NCI-H510A treated with DMSO at 0.1 percent for 48 hours (cell line): ENCODE results near the gene RPL22.

Source experiments
- DNase-seq: peaks from one replicate; lab custom pipeline; 2025; lab: John Stamatoyannopoulos, UW

RPL22 gene

DNA sequence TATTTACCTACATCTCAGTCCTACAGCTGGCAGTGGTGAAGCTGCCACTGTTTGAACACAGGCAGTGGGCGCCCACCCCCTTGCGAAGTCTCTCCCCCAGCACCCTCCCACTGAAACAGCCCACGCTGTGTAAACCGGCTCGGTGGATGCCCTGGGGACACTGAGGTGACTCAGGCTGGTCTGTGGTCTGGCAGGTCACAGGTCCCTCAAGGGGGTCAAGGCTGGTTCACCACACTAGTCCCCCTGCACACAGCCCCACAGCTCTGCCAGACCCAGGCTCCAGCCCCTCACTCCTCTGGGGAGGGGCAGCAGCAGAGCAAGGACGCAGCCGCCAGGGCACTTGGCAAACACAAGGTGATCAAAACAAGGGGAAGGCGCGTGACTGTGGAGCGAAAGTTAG is 26.8 kb downstream of the RPL22 start:
- DNase-seq: no peak

DNA sequence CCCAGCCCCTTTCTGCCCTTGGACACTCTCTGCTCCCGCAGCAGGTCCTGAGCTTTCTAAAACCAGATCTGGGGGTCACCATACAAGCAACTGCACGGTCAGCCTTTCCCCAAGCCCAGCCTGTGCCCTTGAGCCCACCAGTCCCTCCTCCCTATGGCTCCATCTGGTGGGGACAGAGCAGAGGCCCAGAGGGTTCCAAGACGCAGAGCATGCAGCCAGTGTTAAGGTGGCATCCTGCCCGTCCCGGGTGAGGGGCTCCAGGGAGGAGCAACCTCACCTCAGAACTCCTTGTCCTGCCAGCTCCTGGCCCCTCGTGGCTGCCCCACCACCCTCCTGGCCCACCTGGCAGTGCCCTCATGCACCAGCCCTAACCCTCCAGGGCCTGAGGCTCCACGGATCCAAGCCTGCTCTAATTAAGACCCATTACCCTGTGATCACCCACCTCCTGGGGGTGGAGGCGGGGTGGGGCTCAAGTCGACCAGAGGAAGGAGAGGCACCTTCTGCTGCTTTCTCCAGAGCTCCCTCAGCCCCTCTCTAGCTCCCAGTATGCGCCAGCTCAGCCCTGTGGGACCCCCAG is 27.8 kb downstream of the RPL22 start:
- no peak for DNase-seq

DNA sequence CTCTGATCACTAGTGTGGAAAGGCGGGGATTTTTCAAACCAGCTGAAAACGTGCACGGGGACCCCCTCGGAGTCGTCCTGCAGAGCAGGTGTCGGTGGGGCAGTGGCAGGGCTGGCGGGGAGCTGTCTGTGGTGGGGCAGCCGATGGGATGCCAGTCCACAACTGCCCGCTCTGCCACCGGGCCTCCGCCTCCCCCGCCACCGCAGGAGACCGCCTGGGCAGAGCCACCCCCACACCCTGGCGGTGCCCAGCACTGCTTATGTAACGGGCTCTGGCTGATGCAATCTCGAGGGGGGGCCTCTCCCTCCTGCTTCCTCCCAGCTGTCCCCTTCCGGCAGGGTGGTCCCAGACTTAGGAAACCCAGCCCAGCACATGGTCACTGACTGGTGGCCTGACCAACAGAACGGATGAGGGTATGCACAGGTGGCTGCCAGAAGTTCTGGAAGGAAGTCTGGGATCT is 28.6 kb downstream of the RPL22 start:
- no peak for DNase-seq

DNA sequence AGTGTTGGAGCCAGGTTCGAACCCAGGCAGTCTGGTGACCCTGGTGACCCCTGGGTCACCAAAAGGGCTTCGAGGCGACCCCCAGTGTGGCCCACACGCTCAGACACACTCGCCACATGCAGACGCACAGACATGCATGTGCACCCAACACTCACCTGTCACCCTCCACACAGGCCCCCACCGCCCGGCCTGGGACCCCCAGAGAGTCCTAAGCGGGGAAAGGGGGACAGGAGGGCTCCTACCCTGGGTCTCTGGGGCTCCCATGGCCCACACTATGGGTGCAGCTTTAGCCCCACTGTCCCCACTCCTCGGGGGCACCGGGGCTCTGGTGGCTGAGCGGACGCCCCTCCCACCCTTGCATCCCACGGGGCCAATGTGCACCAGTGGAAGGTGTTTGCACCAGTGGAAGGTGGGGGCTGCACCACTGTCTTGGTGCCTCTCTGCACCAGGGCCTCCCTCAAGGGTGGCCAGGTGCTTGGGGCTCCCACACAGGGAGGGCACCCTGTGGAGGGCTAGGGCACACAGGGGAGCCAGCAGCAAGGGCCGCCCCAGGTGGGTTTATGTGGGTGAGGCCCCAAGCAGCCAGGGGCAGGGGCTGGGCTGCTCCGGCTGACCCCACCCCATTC is 29.2 kb downstream of the RPL22 start:
- no peak for DNase-seq

DNA sequence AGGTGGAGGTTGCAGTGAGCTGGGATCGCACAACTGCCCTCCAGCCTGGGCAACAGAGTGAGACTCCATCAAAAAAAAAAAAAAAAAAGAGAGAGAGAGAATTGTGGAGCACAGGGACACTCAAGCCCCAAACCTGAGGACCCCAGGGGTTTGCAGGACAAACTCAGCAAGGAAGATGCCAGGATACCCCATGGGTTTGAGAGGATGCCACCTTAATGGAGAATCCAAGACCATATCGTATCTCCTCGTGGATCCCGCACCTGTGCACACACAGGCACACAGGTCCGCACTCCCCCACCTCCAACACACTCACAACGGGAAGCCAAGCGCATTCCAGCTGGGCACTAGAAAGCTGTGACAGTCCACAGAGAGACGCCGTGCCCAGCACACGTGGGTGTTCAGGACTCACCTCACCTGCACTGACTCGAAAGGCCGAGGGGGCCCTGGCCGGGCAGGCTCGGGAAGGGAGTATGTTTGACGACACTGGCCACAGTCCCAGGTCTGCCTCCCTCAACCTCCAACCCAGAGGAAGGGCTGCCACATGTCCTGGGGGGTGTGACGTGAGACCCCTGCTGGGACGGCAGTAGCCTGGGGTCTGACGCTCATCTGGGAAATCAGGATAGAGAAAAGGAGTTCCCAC is 30.3 kb downstream of the RPL22 start:
- no peak for DNase-seq

DNA sequence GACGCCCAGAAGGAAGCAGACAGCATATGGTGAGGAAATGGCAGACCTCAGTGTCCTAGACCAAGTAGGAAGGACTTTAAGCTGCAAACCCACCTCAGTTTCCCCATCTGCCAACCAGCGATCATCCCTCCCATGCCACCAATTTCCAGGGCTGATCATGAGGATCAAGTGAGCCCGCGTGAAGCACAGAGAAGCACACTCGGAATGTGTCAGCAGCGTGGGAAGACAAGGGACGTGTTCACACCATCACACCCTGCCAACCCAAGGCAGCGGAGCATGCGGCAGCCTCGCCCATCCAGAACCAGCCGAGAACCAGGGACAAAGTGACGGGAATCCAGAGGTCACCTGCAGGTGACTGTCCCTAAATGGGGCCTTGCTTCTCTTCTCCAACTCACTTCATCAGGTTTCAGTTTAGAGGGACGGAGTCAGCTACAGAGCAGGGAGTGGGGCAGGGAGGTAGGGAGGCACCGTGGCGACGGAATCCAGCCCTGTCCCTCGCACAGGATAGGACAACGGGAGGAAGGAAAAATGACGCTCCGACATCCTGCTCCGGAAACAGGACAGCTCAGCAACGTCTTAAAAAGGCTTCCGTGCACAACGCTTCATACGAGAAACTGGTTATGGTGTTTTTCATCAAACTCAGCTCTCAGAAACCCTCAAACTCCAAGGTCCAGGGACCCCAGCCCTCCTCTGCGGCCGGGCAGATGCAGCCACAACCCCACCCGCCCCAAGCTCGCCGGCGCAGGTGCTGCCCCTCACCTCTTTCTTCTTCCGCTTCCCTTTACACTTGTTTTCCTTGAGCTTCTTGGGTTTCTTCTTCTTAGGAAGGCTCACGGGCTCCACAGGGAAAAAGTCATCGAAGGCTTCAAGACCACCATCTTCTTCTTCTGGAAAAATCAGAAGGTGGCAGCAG is 31.7 kb downstream of the RPL22 start:
- no peak for DNase-seq

DNA sequence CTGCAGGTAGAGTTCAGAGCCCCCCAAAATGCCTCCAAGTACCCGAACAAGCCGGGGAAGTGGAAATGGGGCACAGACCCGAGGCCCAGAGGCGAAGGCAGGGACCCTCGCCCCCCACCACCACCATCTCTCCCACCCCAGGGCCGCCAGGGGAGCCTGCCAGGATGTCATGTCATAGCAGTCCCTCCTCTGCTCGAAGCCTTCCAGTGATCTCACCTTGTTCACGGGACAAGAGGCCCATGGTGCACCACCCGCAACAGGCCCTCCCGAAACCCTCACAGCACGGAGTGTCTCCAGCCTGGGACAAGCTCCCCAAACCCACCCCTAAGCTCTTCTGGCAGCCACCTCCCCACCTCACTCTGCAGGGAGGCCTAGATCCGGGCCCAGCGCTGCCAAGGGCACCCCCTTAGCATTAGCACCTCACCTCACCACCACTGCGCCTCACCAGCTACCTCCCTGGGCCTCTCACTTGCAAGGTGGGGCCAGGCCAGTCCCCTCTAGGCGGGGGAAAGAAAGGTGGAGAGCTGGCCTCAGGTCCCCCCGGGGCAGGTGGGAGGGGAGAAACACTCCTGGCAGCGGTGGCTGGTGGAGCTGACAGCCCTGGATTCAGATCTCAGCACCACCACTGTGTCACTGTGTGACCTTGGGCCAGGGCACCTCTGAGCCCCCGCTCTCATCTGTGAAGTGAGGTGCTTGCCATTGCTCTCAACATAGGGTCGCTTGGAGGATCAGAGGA is 32.6 kb downstream of the RPL22 start:
- no peak for DNase-seq

DNA sequence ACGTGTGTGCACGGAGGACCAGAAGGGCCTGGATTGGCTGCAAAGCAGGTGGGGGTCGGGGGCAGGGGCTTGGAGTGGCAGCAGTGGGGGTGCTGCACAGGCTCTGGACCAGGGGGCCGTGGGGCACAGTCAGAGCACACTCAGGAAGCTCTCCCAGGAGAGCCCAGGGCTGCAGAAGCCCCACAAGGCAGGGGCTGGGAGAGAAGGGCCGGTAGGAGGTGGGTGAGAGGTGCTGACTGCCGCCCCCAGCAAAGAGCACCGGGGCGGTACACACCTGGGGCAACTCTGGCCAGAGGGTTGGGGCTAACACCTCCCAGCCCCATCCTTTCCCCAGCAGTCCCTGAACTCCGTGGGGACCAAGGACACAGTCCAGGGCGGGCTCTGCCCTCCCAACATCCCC is 33.2 kb downstream of the RPL22 start:
- no peak for DNase-seq

DNA sequence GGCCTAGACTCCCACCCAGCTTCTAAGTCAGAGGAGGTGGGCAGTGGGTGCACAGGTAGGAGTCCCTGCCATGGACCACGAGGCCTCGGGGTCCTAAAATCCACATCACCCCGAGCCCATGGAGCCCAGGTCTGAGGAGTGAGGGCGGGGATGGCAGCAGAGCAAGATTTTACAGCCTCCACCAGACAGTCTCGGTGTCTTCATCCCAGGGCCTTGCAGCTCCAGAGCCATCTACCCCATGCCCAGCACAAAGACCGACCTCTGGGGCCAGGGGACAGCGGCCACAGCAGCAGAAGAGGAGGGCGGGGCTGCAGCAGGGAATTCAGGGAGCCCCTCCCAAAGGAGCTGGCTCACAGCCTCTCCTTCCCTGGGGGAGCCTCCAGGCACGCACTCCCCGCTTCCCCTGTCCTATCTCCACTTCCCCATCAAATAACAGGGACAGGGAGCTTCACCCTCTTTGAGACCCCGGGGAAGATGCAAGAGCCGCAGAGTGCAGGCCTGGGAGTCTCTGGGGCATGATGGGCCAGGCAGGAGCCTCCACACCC is 33.9 kb downstream of the RPL22 start:
- no peak for DNase-seq

DNA sequence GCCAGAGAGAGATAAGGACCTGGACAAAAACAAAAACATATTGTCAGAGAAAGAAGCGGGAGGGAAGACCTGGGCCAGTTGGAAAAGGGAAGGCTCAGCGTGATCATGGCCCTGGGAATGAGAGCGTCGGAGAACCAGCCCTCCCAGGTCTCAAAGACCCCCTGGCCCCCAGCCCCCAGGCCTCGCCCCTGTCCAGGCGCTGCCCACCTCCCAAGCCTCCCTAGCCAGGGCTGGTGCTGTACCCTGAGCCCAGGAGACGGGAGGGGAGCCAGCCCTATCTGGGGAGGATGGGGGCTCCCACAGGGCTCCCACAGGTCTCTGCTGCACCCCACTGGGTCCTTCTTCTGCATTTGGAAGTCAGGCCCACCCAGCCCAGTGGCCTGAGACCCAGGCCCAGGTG is 34.4 kb downstream of the RPL22 start:
- DNase-seq: no peak

DNA sequence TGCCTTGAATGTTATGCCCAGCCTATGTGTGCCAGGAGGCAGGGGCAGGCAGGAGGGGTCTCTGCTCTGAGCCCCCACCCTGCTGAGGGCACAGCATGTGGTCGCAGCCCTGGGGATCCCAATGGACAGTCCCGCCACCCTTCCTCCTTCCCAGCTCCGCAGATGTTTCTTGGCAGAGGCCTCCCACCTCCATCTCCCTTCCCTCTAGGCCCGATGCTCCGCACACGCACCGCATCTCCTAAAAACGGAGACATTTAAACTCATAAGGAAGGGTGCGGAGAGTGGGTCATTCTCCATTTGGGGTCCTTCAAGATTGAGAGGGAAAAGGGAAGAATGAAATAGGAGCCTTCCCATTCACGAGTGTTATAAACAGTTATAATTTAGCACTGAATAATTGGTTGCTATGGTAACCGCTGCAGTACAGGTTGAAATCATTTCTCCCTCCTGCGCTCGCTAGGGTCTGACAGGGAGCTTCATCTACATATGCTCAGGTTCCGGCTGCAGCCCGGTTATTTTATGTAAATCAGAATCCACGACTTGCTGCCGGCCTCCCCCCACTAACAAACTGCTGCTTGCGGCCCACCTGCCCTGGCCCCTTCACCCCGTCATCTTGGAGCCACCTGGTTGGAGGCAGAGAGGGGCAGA is 35.3 kb downstream of the RPL22 start:
- no peak for DNase-seq

DNA sequence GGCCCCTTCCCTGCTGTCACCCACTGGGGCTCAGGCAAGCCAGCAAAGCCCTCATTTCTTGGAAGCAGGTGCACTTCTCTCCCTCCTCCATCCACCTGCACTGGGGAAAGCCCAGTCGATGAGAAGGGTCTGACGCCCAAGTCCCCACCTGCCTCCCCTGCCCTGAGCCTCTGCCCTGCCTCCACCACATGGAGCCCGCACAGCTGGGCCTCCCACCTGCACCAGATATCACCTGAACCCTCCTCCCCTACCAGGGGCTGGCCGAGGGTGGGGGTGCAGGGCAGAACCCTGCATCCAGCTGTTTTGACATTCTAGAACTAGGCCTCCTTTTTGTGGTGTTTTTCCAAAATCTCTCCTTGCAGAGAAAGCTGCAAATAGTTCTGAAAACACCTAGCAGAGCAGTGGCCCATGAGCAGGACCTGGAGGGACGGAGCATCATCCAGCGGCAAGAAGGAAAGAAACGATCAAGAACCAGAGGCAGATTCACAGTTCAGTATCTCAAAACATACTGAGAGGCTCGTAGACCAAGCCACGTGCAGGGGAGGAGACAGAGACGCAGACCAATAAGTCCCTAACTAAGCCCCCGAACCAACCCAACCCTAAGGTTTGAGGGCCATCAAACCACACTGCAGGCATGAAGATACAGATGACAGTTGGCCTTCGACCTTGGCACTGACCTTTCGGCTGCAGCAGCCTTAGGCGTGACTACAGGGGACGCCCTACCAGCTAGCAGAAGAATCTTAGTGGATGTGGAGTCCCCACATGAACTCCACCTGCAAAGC is 36.0 kb downstream of the RPL22 start:
- no peak for DNase-seq

DNA sequence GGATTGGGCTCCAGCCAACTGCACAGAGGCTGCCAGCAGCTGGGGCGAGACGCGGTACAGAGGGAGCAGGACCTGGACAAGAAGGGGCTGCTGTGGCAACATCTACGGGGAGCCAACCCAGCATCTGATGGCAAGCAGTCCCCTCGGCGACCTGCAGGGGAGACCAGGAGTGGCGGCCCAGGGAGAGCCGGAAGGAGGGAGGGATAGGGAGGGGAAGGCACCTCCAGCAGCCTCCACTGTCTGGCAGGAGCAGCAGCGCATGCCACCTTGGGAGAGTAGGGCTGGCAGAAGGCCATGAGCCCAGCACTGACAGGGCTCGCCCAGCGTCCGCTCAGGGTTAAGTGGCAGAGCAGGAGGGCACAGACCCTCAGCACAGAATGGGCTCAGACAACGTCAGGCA is 36.6 kb downstream of the RPL22 start:
- DNase-seq: peak; percentile 93

DNA sequence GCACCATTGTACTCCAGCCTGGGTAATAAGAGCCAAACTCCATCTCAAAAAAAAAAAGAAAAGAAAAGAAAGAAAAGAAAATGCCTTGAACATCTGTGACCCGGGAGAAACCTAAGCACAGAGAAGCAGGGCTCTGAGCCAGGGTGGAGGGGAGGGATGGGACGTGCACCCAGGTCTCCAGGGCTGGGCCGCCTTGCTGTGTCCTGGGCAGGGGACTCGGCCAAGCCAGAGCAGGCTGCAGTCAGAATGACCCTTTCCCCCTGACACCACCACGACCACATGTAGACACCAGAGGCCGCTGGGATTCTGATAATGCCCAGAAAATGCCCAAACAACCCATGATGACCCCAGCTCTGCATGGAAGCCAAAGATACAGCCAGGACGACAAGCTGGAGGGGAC is 37.1 kb downstream of the RPL22 start:
- DNase-seq: no peak

DNA sequence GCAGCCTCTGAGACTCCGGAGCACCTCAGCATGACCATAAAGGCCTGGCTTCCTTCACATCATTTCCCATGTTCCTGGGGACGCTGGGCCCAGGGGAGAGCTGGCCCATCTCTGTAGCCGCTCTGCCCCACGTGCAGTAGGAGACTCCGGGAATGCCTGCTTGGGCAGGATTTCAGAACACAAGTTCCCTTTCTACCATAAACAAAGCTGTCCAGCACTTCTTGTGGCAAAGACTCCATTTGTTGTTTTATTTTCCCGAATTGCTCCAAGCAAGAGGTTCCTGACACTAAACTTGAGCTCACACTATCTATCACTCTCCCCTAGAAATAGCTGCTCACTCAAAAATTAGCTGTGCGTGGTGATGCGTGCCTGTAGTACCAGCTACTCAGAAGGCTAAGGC is 41.2 kb downstream of the RPL22 start:
- DNase-seq: no peak

DNA sequence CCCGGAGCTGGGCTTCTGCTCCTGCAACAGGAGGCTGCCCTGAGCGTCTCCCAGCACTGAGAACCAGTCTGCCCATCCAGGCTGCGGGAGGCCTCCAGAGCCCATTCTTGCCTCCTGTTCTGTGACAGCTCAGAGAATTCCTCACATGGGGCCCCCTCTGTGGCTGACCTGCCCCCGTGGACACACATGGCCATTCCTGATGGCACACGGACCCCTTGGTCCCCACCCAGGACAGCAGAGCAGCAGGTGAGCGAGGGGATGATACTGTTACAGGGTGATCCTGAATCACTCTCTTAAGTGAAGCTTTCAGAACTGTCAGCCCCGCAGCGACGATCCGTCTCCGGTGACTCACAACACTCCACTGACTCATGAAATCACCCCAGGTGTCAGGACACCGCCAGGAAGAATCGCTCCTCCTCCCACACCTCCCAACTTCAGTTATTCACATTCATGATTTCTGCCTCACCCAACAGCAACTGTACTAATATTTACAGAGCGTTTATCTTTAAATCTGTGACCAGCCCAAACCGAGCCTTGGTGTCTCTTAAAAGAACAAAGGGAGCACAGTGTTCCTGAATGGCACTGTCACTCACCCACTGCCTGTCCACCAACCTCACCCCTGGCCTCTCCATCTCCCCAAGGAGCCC is 41.7 kb downstream of the RPL22 start:
- peak; percentile 89 for DNase-seq

DNA sequence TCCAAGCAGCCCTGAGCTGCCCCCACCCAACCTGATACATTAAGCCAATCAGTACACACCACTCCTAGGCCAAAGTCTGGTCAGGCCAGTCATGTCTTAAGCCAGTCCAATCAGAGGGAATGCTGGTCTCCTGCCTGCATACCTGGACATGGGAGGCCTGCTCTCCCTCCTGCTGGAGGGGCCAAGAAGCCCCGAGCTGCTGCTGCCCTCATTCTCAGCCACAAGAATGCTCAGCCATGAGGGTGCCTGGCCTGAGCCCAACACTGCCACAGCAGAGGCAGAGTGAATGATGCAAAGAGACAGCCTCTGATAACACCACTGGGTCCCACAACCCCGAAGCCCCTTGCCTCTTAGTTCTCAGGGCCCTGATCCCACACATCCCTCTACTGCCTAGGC is 42.3 kb downstream of the RPL22 start:
- no peak for DNase-seq

DNA sequence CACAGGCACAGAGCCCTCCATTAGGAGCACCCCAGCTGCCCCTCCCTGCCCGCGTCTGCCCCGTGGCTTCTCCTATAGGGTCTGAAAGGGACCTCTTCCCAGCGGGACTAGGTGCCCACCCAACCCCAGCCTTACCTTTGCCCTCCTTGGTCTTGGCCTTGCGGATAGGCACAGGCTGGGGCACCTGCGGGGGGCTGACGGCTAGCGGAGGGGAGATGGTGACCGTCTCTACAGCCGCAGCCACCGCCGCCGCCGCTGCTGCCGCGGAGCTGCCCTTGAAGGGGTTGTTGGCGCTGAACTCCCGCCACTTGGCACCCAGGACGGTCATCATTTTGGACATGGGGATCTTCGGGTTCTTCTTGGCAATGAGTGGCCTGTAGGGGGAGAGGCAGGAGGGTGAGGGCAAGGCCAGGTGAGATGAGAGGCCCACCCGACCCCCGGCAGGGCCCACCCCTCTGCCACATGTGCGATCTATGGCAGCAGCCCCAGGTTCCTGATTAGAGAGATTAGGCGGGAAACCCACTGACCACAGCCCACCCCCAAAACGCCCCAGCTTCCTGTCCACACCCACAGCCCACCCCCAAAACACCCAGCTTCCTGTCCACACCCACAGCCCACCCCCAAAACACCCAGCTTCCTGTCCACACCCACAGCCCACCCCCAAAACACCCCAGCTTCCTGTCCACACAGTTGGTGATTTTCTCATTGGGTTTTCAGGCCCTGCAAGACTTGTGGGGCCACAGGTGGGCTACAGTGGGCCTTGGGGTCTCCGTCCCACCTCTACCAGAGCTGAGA is 44.7 kb downstream of the RPL22 start:
- no peak for DNase-seq

DNA sequence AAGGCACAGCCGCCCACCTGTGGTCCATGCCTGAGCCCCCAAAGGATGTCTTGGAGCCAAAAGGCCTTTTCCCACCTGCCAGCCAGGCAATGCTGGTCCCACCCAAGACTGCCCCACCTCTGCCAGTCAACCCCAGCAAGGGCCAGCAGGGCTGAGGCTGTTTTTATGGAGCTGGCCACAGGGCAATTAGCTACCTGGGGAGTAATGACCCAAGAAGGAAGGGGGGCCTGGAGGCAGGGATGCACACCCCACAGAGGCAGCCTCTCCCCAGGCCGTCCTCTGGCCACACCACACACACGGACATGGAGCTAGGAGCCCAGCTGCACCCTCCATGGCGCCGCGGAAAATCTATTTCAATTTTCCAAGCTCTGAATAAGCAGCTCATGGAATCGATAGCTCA is 46.5 kb downstream of the RPL22 start:
- no peak for DNase-seq
